ENCODE measurements around the gene NPTX2.

NPTX2 gene

GRCh38 chr7:98669329-98670000 lies 52.4 kb downstream of the NPTX2 start:
- no peak overlapping the region for H3K4me3 ChIP-seq (ENCODE audit: low read length)
- H3K9ac ChIP-seq (ENCODE audit: low read length) = no peak overlapping the region
- no peaks in the 10 kb centered on the region for H3K27me3 ChIP-seq (ENCODE audit: control insufficient read depth, insufficient read depth, low read length)
- no peaks in the 10 kb centered on the region for H3K4me1 ChIP-seq (ENCODE audit: control insufficient read depth, insufficient read depth, low read length)
- no peaks in the 10 kb centered on the region for H3K36me3 ChIP-seq (ENCODE audit: control insufficient read depth, insufficient read depth, low read length)
- H3K27ac ChIP-seq (ENCODE audit: low read depth, low read length) = no peak overlapping the region

GRCh38 chr7:98670186-98670585 lies 53.1 kb downstream of the NPTX2 start:
- Histone ChIP-seq H3K9ac (ENCODE audit: low read length) (no peak overlapping the region), H3K4me1 (ENCODE audit: control insufficient read depth, insufficient read depth, low read length) (no peaks in the 10 kb centered on the region), H3K4me3 (ENCODE audit: low read length) (no peak overlapping the region), H3K27me3 (ENCODE audit: control insufficient read depth, insufficient read depth, low read length) (no peaks in the 10 kb centered on the region), H3K36me3 (ENCODE audit: control insufficient read depth, insufficient read depth, low read length) (no peaks in the 10 kb centered on the region), H3K27ac (ENCODE audit: low read depth, low read length) (no peak overlapping the region)

- H3K27me3 ChIP-seq (ENCODE audit: control insufficient read depth, insufficient read depth, low read length) = no peaks in the 10 kb centered on the region
- no peak overlapping the region for H3K9ac ChIP-seq (ENCODE audit: low read length)
- no peaks in the 10 kb centered on the region for H3K36me3 ChIP-seq (ENCODE audit: control insufficient read depth, insufficient read depth, low read length)
- H3K4me1 ChIP-seq (ENCODE audit: control insufficient read depth, insufficient read depth, low read length) = no peaks in the 10 kb centered on the region
- H3K4me3 ChIP-seq (ENCODE audit: low read length) = no peak overlapping the region
- H3K27ac ChIP-seq (ENCODE audit: low read depth, low read length) = no peak overlapping the region
Observed at GRCh38 chr7:98671733-98672331, 54.7 kb downstream of the NPTX2 start.

GRCh38 chr7:98674461-98674860 lies 57.4 kb downstream of the NPTX2 start:
- no peaks in the 10 kb centered on the region for H3K36me3 ChIP-seq (ENCODE audit: control insufficient read depth, insufficient read depth, low read length)
- no peak overlapping the region for H3K9ac ChIP-seq (ENCODE audit: low read length)
- H3K4me3 ChIP-seq (ENCODE audit: low read length) = no peak overlapping the region
- H3K27ac ChIP-seq (ENCODE audit: low read depth, low read length) = no peak overlapping the region
- no peaks in the 10 kb centered on the region for H3K4me1 ChIP-seq (ENCODE audit: control insufficient read depth, insufficient read depth, low read length)
- no peaks in the 10 kb centered on the region for H3K27me3 ChIP-seq (ENCODE audit: control insufficient read depth, insufficient read depth, low read length)

- H3K27ac ChIP-seq (ENCODE audit: low read depth, low read length) = no peak overlapping the region
- H3K36me3 ChIP-seq (ENCODE audit: control insufficient read depth, insufficient read depth, low read length) = no peaks in the 10 kb centered on the region
- no peak overlapping the region for H3K9ac ChIP-seq (ENCODE audit: low read length)
- H3K27me3 ChIP-seq (ENCODE audit: control insufficient read depth, insufficient read depth, low read length) = no peaks in the 10 kb centered on the region
- no peaks in the 10 kb centered on the region for H3K4me1 ChIP-seq (ENCODE audit: control insufficient read depth, insufficient read depth, low read length)
- no peak overlapping the region for H3K4me3 ChIP-seq (ENCODE audit: low read length)
Observed at GRCh38 chr7:98674881-98675280, 57.8 kb downstream of the NPTX2 start.

- no peaks in the 10 kb centered on the region for H3K27me3 ChIP-seq (ENCODE audit: control insufficient read depth, insufficient read depth, low read length)
- no peak overlapping the region for H3K27ac ChIP-seq (ENCODE audit: low read depth, low read length)
- no peaks in the 10 kb centered on the region for H3K36me3 ChIP-seq (ENCODE audit: control insufficient read depth, insufficient read depth, low read length)
- no peak overlapping the region for H3K9ac ChIP-seq (ENCODE audit: low read length)
- no peak overlapping the region for H3K4me3 ChIP-seq (ENCODE audit: low read length)
- no peaks in the 10 kb centered on the region for H3K4me1 ChIP-seq (ENCODE audit: control insufficient read depth, insufficient read depth, low read length)
Observed at GRCh38 chr7:98678215-98678614, 61.1 kb downstream of the NPTX2 start.

Measured in rectal smooth muscle tissue (tissue), 1 donor.